ENCODE results near the gene TRPT1. TPM values are rescaled to one million over a fixed set of nuclear protein-coding genes. Genes with fewer than 3 reads are reported as not detected.

TRPT1 gene
- total RNA-seq, 1 donor from 2014 or later: 29.4 TPM

GRCh38 chr11:64219755-64220154 lies 6.2 kb downstream of the TRPT1 start:
- no peak for DNase-seq (ENCODE audit: low read depth)
- Histone ChIP-seq H3K79me2 (ENCODE audit: insufficient read depth, low read length) (no peaks in the 10 kb centered on the region), H3K9ac (ENCODE audit: low read length) (no peak overlapping the region), H3K9me3 (ENCODE audit: insufficient read depth, low read depth, low read length) (no peaks in the 10 kb centered on the region), H3K4me2 (ENCODE audit: low read length) (no peak overlapping the region), H4K20me1 (ENCODE audit: insufficient read depth, low read length) (no peaks in the 10 kb centered on the region), H3K4me1 (ENCODE audit: insufficient read depth, low read length) (peaks cover 7% of the 10 kb centered on the region), H3K36me3 (ENCODE audit: insufficient read depth, low read length) (no peaks in the 10 kb centered on the region), H3K27me3 (ENCODE audit: insufficient read depth, low read length) (no peaks in the 10 kb centered on the region), H3K27ac (ENCODE audit: low read depth, low read length) (no peak overlapping the region), H2AFZ (ENCODE audit: low read depth, low read length) (no peak overlapping the region), H3K4me3 (ENCODE audit: insufficient read depth, low read depth, low read length) (no peak overlapping the region)
- peaks cover 6% of the 10 kb centered on the region for H3K4me1 Mint-ChIP-seq (ENCODE audit: low read depth, unreplicated experiment)
- no peak overlapping the region for H3K27ac Mint-ChIP-seq (ENCODE audit: unreplicated experiment)
- TF ChIP-seq, protein P1, sequence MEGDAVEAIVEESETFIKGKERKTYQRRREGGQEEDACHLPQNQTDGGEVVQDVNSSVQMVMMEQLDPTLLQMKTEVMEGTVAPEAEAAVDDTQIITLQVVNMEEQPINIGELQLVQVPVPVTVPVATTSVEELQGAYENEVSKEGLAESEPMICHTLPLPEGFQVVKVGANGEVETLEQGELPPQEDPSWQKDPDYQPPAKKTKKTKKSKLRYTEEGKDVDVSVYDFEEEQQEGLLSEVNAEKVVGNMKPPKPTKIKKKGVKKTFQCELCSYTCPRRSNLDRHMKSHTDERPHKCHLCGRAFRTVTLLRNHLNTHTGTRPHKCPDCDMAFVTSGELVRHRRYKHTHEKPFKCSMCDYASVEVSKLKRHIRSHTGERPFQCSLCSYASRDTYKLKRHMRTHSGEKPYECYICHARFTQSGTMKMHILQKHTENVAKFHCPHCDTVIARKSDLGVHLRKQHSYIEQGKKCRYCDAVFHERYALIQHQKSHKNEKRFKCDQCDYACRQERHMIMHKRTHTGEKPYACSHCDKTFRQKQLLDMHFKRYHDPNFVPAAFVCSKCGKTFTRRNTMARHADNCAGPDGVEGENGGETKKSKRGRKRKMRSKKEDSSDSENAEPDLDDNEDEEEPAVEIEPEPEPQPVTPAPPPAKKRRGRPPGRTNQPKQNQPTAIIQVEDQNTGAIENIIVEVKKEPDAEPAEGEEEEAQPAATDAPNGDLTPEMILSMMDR (IDR thresholded peaks at IDR 0.05; ENCODE audit: insufficient read depth, low read depth, low read length): no peak
- TF ChIP-seq EZH2 (IDR thresholded peaks at IDR 0.05; ENCODE audit: insufficient read depth, low read length): no peak
- H3K36me3 Mint-ChIP-seq (ENCODE audit: low read depth, unreplicated experiment): peaks cover 8% of the 10 kb centered on the region
- FAIRE-seq: no peak
- H3K9me3 Mint-ChIP-seq (ENCODE audit: unreplicated experiment): no peaks in the 10 kb centered on the region
- no peaks in the 10 kb centered on the region for H3K27me3 Mint-ChIP-seq (ENCODE audit: low read depth, unreplicated experiment)
- no peak overlapping the region for H3K4me3 Mint-ChIP-seq (ENCODE audit: unreplicated experiment)

GRCh38 chr11:64219354-64219684 lies 6.7 kb downstream of the TRPT1 start:
- no peak overlapping the region for H3K27ac ChIP-seq (ENCODE audit: low read depth, low read length)
- peaks cover 6% of the 10 kb centered on the region for H3K4me1 Mint-ChIP-seq (ENCODE audit: low read depth, unreplicated experiment)

More at GRCh38 chr11:64219354-64219684, 6.7 kb downstream of the TRPT1 start:
- no peak for TF ChIP-seq EZH2 (IDR thresholded peaks at IDR 0.05; ENCODE audit: insufficient read depth, low read length)
- TF ChIP-seq, protein P1 (IDR thresholded peaks at IDR 0.05; ENCODE audit: insufficient read depth, low read depth, low read length): no peak
- H3K4me2 ChIP-seq (ENCODE audit: low read length): no peak overlapping the region
- DNase-seq (ENCODE audit: low read depth) (no peak), FAIRE-seq (no peak)
- H3K27me3 ChIP-seq (ENCODE audit: insufficient read depth, low read length): no peaks in the 10 kb centered on the region
- H3K9me3 ChIP-seq (ENCODE audit: insufficient read depth, low read depth, low read length): no peaks in the 10 kb centered on the region
- Mint-ChIP-seq H3K4me3 (ENCODE audit: unreplicated experiment) (no peak overlapping the region), H3K9me3 (ENCODE audit: unreplicated experiment) (no peaks in the 10 kb centered on the region), H3K27me3 (ENCODE audit: low read depth, unreplicated experiment) (no peaks in the 10 kb centered on the region), H3K36me3 (ENCODE audit: low read depth, unreplicated experiment) (peaks cover 10% of the 10 kb centered on the region), H3K27ac (ENCODE audit: unreplicated experiment) (no peak overlapping the region)
- H3K79me2 ChIP-seq (ENCODE audit: insufficient read depth, low read length): no peaks in the 10 kb centered on the region
- peaks cover 5% of the 10 kb centered on the region for H3K4me1 ChIP-seq (ENCODE audit: insufficient read depth, low read length)
- H3K9ac ChIP-seq (ENCODE audit: low read length): no peak overlapping the region
- no peaks in the 10 kb centered on the region for H4K20me1 ChIP-seq (ENCODE audit: insufficient read depth, low read length)
- H3K4me3 ChIP-seq (ENCODE audit: insufficient read depth, low read depth, low read length): no peak overlapping the region
- H2AFZ ChIP-seq (ENCODE audit: low read depth, low read length): no peak overlapping the region
- no peaks in the 10 kb centered on the region for H3K36me3 ChIP-seq (ENCODE audit: insufficient read depth, low read length)
